ENCODE measurements around the gene KANSL3. TPM values are rescaled to one million over a fixed set of nuclear protein-coding genes. Genes with fewer than 3 reads are reported as not detected.
A peak's percentile ranks its signal among the peaks of the same experiment; 100 is the strongest.

KANSL3 gene
- total and polyA plus RNA-seq, 9 of the 15 experiments (the other 6 are each of a cell fraction or from before 2014, with no cell fraction given) = 11.3 to 43.7 (median 27.9) TPM

DNA sequence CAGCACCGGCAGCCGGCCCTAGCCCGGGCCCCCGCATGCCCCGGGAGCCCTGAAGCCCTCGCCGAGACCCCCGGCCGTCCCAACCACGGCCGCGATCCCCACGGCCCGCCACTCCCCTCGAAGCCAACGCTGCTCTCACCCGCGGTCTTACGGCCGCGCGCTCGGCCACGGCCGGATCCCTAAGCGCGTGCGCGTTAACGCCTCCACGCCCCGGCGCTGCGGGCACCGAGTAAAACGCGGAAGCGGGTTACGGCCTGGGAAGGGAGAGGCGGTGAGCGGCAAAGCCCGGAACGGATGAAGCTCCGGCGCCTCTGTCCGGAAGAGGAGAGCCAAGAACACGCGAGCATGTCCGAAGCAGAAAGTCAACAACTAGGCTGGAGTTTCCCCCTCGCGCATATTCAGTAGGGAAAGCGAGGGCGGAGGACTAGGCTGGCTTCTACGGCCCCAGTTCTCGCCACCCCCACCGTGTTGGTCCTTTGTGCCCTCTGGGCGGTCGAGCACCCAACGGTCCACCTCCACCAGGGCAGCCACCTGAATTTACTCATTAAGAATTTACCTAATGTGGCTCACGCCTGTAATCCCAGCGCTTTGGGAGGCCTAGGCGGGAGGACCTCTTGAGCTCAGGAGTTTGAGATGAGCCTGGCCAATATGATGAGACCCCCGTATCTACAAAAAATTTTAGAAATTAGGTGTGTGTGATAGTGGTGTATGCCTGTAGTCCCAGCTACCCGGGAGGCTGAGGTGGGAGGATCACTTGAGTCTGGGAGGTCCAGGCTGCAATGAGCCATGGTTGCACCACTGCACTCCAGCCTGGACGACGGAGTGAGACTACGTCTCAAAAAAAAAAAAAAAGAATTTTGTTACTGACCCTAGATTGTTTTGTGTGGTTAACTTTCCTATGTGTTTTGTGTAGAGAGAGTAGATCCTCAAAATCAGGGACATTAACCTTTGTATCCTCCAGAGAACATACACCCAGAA is at the start of gene KANSL3 (continued):
- TF ChIP-seq VEZF1 (CRISPR knock-in tag; IDR thresholded peaks at IDR 0.05) (peak; percentile 82), THRAP3 (IDR thresholded peaks at IDR 0.05; ENCODE audit: borderline replicate concordance) (peak; percentile 91; the same call in 1 of the 2 replicates), ZNF282 (CRISPR knock-in tag; IDR thresholded peaks at IDR 0.05) (no peak), GTF2A2 (tag; IDR thresholded peaks at IDR 0.05) (0 out of 2 replicates have a peak, but pooled peaks have one; percentile 48), SREBF1 (IDR thresholded peaks at IDR 0.05; ENCODE audit: borderline replicate concordance, low read depth, low read length) (no peak), ZFP30 (CRISPR knock-in tag; IDR thresholded peaks at IDR 0.05; ENCODE audit: borderline replicate concordance) (no peak), ETS2 (tag; IDR thresholded peaks at IDR 0.05; ENCODE audit: borderline replicate concordance, poor library complexity, severe bottlenecking) (no peak), MCM2 (IDR thresholded peaks at IDR 0.05; ENCODE audit: low read depth) (no peak), ZNF324 (CRISPR knock-in tag; IDR thresholded peaks at IDR 0.05) (peak; percentile 32; the same call in 1 of the 2 replicates), TEAD2 (tag; IDR thresholded peaks at IDR 0.05) (no peak), MYBL2 (IDR thresholded peaks at IDR 0.05; ENCODE audit: low read depth) (no peak), MYBL2 (CRISPR knock-in tag; IDR thresholded peaks at IDR 0.05; ENCODE audit: borderline replicate concordance) (no peak), NUFIP1 (IDR thresholded peaks at IDR 0.05; ENCODE audit: partially characterized antibody) (peak; percentile 99), ELF1 (tag; IDR thresholded peaks at IDR 0.05) (peak; percentile 92), GATAD2B (IDR thresholded peaks at IDR 0.05; ENCODE audit: borderline replicate concordance) (peak; percentile 93), SIRT6 (IDR thresholded peaks at IDR 0.05; ENCODE audit: low read depth, low read length) (no peak)
- TF ChIP-seq, protein P1, sequence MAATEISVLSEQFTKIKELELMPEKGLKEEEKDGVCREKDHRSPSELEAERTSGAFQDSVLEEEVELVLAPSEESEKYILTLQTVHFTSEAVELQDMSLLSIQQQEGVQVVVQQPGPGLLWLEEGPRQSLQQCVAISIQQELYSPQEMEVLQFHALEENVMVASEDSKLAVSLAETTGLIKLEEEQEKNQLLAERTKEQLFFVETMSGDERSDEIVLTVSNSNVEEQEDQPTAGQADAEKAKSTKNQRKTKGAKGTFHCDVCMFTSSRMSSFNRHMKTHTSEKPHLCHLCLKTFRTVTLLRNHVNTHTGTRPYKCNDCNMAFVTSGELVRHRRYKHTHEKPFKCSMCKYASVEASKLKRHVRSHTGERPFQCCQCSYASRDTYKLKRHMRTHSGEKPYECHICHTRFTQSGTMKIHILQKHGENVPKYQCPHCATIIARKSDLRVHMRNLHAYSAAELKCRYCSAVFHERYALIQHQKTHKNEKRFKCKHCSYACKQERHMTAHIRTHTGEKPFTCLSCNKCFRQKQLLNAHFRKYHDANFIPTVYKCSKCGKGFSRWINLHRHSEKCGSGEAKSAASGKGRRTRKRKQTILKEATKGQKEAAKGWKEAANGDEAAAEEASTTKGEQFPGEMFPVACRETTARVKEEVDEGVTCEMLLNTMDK (IDR thresholded peaks at IDR 0.05; ENCODE audit: borderline replicate concordance, insufficient read depth, low read depth, low read length, poor library complexity, severe bottlenecking) = no peak
- TF ChIP-seq, protein P2, sequence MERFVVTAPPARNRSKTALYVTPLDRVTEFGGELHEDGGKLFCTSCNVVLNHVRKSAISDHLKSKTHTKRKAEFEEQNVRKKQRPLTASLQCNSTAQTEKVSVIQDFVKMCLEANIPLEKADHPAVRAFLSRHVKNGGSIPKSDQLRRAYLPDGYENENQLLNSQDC (CRISPR knock-in tag; IDR thresholded peaks at IDR 0.05) = 0 out of 2 replicates have a peak, but pooled peaks have one; percentile 42
- TF ChIP-seq, protein P3, sequence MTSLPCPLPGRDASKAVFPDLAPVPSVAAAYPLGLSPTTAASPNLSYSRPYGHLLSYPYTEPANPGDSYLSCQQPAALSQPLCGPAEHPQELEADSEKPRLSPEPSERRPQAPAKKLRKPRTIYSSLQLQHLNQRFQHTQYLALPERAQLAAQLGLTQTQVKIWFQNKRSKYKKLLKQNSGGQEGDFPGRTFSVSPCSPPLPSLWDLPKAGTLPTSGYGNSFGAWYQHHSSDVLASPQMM (CRISPR knock-in tag; IDR thresholded peaks at IDR 0.05) = no peak
- TF ChIP-seq, protein P4, sequence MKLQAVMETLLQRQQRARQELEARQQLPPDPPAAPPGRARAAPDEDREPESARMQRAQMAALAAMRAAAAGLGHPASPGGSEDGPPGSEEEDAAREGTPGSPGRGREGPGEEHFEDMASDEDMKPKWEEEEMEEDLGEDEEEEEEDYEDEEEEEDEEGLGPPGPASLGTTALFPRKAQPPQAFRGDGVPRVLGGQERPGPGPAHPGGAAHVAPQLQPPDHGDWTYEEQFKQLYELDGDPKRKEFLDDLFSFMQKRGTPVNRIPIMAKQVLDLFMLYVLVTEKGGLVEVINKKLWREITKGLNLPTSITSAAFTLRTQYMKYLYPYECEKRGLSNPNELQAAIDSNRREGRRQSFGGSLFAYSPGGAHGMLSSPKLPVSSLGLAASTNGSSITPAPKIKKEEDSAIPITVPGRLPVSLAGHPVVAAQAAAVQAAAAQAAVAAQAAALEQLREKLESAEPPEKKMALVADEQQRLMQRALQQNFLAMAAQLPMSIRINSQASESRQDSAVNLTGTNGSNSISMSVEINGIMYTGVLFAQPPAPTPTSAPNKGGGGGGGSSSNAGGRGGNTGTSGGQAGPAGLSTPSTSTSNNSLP (IDR thresholded peaks at IDR 0.05; ENCODE audit: borderline replicate concordance, low read depth, low read length) = peak; percentile 55; the same call in 1 of the 2 replicates

Measured in K562 (cell line).